HG02623 (cell line): ENCODE data around the gene TMPRSS13.
"Not testable (repeated sequence)": the region's sequence is repeated elsewhere in the genome, so short reads cannot be mapped to it uniquely, and the experiment has no call there.

ENCODE experiments used
- ATAC-seq: cut with Tn5 transposase; IDR thresholded peaks from one replicate; pipeline ENCODE4 v1.9.1; 2021; ENCODE audit warnings: moderate library complexity; ENCODE audit not compliant: unreplicated experiment

TMPRSS13 gene

DNA sequence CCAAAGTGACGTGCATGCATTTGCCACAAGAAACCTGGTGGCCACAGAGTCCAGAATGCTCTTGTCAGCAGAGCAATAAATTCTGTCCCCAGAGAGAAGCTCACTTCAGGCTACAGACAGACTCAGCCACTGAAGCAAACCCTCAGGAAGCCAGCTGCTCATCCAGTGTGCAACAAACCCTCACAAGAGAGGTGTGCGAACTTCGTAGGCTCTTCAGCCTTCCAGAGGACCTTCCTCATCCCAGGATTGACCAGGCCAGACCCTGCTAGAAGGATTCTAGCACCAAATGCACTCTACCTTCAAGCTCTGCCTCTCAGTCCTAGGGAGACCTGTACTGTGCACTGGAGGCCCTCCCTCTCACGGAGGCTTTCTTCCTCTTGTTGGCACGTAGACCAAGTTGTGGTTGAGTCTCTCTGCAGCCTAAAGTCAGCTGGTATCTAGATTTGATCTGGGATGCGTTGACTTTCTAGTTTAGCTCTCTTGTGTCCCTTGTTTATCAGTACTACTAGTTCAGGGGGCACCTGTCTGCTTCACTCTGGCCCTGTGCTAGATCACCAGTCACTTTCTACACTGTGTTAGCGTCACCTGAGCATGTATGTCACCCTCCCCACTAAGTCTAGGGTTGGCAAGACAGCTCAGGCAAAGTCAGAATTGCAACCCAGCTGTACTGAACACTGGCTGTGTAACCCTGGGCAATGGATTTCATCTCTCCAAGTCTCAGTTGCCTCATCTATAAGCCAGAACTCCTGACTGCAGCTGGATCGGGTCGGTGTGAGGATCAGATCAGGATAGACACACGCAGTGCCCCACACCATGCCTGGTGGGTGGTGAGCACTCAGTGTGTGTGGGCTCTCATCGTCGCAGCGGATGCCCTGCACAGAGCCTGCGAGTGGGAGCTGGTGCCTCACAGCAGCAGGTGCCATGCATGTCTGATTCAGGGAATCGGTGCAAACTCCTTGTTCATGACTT lies 22.1 kb upstream of the TMPRSS13 start:
- ATAC-seq: no peak

DNA sequence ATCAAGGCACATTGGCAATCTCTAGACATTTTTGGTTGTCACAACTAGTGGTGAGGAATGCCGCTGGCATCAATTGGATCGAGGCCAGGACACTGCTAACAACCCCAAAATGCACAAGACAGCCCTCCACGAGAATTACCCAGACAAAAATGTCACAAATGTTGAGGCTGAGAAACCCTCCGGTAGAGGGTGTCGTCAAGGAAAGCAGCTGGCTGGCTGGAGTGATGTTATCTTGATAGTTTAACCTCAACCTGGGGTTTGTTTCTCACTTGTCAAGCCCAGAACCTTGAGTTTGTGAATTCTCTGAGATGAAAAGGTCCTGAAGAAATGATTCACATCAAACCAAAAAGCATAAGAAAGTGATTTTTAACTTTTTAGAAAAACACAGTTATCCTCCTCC lies 21.1 kb upstream of the TMPRSS13 start:
- ATAC-seq: no peak

DNA sequence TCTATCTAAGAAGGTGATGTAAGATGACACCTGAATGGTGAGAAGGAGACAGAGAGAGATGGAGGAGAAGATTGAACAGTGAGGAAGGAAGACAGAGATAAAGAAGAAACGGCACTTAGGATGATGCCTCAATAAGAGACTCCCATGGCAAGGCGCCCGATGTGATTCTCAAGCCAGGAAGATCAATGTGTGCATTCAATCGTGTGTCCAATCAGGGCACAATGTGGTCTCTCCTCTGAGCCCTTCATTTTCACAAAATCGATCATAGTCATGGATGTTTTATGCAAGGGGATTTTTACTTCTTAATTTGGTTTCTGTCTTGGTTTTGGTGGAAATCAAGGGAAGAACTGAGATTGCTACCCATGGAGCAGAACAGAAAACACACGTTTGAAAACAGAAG lies 19.9 kb upstream of the TMPRSS13 start:
- ATAC-seq: no peak

DNA sequence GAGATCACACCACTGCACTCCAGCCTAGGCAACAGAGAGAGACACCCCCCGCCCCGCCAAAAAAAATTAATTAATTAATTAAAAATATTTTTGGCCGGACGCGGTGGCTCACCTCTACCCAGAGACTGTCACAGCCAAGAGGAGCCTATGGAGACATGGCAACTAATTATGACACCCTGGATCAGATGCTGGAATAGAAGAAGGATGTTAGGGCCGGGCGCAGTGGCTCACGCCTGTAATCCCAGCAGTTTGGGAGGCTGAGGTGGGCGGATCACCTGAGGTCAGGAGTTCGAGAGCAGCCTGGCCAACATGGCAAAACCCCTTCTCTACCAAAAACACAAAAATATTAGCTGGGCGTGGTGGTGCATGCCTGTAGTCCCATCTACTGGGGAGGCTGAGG lies 19.3 kb upstream of the TMPRSS13 start:
- ATAC-seq: not testable (repeated sequence)

DNA sequence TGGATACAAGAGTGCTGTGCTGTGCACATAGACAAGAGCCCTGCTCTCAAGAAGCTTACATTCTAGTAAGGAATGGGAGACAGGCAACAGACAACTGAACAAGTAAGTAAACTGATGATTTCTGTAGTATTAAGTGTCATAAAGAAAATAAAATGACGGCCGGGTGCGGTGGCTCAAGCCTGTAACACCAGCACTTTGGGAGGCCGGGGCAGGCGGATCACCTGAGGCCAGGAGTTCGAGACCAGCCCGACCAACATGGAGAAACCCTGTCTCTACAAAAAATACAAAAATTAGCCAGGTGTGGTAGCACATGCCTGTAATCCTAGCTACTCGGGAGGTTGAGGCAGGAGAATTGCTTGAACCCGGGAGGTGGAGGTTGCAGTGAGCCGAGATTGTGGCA lies 18.5 kb upstream of the TMPRSS13 start:
- not testable (repeated sequence) for ATAC-seq

DNA sequence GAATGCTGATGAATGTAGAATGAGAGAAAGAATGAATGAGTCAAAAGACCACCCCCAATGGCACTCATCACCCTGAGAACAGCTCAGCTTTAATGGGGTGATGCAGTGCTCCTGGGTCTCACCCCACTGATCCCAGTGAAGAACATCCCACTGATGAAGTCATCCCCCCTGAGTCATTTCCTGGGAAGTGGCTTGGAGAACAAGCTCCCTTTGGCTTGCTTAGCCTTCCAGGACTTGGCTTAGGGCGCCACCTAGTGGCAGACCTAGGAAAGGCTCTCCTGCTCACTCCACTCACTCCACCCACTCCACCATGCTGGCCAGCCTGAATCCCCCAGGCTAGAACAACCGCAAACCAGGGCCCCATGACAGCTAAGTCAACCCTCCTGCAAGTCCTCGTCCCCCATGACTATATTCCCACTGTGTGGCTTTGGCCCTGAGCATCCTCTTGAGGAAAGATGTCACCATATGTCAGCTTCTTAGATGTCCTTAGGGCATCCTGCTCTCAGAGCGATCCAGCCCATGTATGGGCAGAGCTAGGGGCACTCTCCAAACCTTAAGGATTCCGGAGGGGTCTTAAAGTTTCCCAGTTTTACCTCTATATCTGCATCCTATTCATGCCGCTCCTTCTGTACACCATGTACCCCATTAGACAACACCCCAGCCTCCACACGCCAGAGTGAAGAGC lies 17.8 kb upstream of the TMPRSS13 start:
- ATAC-seq: no peak

DNA sequence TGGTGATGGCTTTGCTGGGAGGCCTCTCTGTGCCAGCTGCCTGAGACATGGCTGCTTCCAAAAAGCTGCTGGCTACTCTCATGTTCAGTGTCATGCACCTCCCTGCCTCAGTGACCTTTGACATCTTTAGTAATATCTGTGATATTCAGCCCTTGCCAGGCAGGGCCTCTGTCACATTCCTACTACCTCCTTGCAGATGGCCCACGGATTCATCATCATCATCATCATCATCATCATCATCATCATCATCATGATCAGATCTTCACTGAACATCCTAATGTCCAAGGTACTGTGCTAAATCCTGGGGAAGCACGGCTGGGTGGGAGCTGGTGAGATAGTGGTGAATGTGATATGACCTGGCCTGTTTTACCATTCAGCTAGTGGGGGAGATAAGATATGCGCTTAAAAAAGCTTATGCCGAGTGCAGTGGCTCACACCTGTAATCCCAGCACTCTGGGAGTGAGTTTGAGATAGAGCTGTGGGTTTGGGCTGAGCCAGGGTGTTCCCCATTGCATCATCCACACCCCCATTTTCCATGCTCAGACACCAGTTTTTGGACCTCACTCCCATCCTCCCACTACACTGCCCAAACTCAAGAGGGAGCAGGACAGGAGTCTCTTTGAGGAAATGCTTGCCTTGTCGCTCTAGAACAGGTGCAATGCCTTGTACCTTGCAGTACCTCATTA lies 17.1 kb upstream of the TMPRSS13 start:
- ATAC-seq: no peak

DNA sequence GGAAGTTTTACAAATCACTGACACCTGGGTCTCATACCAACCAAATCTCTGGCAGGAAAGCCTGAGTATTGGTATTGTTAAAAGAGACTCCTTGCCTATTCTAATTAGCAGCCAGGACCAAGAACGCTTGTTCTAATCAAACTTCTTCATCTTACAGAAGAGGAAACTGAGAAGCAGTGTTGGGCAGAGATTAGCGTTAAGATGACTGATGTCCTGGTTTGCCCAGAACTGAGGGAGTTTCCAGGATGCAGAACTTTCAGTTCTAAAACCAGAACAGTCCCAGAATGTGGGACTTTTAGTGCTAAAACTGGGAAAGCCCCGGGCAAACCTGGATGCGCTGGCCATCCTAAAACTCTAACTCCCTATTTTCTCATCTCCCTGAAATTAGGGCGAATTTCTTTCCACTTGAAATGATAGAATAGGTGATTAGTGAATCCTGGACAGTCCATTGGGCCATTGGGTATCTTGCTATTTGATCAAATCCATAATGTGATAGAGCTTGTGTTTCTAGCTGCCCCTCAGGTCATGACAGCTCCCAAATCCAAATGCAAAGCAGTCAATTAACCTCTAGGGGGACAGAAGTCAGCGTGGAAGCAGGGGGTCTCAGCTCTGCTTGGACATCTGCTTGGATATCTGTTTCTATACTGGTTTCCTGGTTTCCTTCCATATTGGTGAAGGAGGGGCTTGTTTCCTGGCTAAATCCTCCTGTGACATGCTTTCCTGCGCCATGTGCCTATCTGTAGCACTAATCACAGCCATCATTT lies 16.0 kb upstream of the TMPRSS13 start:
- no peak for ATAC-seq

DNA sequence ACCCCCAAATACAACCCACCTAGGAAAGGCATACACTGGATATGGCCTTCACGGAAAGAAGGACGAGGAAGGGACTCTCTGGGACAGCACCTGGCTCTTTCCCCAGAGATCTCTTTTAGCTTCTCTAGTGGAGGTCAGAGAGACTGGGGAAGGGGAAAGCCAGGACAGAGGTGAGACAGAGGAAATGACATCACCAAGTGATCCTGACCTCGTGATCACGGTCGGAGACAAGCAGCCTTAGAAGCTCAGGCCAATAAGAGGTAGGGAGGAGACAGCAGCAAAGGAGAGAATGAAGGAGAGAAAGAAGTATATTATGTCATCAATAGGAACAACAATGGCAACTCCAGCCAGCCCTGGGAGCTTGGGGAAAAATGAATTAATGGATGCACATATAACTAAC lies 15.4 kb upstream of the TMPRSS13 start:
- no peak for ATAC-seq

DNA sequence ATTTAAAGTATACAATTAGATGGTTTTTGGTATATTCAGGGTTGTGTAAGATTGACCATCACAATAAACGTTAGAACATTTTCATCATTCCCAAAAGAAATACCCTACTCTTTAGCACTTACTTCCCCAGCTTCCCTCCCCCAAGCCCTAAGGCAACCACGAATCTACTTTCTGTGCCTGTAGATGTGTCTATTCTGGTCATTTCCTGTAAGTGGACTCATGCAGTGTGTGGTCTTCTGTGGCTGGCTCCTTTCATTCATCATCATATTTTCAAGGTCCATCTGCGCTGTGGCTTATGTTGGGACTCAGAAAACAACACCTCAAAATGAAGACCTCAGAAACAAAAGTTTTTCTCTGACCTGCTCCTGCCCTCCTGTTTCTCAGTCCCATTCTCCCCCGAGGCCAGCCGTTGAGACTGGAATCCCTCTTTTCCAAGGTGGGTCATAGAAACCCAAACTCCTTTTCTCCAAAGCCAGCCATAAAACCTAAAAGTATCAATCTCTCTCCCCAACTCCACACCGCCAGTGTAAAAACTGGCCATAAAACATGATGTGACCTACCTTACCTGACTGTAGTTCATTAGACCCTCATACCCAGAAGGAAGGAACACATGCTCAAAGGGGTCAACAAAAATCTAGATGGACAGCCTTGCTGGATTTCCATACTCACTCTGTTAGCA lies 12.9 kb upstream of the TMPRSS13 start:
- no peak for ATAC-seq

DNA sequence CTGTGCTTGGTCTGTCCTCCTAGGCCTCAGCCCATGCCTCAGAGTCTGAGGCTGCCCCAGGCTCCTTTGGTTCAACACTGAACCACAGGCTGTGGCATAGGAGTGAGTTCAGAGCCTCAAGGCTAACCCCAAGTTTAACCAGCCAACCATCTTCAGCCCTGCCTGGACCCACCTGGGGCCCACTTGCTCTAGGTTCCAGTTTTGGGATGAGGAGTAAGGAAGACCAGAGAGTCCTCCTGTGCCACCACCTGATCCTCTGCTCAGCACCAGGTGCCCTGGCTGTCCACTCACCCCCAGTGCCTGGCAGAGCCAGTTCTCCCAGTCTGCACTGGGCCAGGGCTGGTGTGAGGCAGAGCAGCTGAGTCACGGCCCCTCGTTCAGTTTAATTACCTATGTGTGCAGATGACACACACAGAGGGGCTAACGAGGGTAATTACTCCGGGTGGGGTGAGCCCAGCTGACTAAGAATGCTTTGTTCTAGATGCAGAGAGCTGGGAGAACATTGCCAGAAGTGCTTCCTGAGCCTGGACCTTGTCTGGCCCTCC lies 12.0 kb upstream of the TMPRSS13 start:
- ATAC-seq: no peak

DNA sequence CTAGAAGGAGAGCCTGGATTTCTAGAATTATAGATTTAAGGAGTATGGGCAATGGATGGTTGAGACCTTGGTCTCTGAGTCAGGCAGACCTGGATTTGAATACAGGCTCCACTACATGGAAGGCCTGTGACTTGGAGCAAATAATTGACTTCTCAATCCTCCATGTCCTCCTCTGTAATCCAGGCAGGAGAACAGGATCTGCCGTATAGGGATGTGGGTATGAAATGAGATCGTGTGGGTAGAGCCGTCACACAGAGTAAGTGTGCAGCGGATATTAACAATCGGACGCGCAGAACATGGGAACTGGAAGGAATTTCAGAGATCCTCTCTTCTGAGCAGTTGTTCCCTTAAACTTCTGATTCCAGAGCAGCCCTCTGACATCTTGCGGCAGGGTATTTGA lies 11.5 kb upstream of the TMPRSS13 start:
- no peak for ATAC-seq

DNA sequence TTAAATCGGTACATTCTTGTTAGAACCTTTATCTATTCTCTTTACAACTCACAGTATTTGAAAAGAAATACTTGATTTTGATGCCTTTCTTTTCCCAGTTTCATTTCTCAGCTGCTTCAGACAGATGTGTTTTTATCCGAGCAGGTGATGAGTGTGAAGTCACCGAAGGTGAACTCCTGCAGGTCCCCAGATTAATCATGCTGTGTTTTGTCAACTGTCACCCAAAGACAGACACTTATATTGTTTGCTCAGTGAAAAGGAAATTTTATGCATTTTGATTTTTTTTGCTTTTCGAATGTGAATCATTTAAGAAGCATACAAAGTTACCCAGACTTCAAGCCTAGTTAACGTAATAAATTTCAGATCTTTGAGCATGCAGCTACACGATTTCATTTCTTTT lies 7.8 kb upstream of the TMPRSS13 start:
- ATAC-seq: no peak

DNA sequence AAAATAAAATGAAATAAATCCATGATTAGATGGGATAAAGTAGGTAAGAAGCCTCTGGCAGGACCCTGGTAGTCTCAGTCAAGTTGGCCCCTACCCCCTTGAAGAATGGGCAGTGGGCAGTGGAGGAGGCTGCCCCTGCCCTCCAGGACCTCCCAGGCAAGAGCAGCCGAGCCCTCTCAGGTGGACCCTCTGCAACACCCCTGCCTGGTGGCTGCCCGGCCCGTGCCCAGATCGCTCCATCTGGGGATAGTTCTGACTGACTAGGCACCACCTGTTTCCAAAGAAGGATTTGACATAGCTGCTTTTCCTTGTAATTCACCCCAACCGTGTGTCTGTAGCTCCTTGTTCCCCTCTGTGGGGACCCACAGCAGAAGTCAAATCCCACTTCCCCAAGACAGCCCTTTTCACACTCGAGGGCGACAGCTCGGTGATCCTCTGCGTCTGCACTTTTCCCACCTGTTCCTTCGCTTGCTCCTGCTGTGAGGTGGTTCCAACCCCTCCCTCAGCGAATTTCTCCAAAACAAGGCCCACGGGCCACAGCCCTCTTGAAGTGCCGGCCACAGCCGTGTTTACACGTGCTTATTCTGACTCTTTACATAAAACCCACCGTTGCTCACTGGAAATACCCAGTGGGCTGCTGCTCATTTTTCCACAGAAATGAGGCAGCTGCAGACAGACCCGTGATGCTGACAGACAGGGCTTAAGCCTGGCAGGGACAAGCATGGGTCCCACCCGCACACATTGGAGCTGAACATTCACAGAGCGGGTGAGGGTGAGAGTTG lies 5.5 kb upstream of the TMPRSS13 start:
- ATAC-seq: no peak

DNA sequence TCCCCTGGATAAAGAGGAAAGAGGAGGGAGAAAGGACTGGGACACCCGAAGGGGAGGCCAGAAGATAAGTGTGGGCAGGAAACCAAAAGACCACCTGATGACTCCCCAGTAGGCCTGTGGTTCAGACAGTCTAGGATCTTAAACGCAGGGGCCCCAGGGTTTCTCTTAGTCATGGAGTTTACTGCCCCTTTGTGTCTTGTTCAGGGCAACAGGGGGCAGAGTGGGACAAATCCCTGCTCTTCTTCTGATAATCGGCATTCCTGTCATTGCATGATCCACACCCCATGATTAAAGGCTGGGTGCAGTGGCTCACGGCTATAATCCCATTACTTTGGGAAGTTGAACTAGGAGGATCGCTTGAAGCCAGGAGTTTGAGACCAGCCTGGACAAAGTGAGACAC lies 4.7 kb upstream of the TMPRSS13 start:
- ATAC-seq: no peak

DNA sequence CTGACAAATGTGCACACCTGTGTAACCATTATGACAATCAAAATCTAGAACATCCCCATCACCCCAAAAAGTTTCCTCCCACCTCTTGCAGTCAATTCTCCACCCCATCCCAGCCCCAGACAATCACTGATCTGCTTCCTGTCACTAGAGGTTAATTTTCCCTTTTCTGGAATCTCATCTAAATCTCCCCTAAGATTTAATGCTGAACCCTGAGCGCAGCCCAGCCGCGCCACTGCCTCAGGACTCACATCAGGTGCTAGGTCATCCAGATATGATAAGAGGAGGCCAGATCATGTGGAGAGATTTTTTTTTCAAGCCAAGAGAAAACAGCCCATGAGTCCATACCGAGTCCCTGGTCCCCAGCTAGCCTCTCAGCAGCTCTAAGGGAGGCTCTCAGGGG lies 4.3 kb upstream of the TMPRSS13 start:
- ATAC-seq: no peak

DNA sequence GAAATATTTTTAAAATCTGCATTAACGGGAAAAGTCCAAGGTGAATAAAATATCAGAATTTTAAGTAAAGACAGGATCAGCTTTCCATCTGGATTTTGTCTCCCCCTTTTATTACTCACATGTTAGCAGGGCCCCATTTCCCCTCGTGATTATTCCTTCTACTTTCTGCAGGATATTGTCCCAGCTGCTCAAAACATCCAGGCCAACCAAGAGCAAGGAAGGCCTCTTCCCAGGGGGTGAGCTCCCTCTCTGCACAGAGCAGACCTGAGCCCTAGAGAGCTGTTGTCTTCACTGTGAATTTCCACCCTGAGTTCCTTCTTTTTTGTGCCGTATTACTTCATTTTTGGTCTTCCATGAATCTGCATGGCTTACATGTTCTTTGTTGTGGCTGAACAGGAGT lies 3.7 kb upstream of the TMPRSS13 start:
- no peak for ATAC-seq

DNA sequence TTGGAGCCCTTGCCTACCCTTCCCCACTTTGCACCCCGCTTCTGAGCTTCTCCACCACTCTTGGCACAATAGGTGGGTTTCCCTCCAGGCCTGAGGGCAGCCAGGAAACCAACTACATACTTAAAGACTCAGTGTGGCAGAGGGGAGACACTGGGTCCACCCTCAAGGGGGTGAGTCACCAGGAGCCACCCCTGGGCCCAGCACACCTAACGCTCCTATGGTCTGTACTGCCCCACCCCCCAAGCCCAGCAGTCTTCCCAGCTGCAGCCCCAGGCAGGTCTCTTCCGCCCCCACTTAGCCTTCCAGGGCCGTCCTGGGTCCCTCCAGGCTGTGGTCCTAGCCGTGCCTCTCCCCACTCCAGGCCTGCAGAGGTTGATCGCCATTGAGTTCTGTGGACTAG lies 3.2 kb upstream of the TMPRSS13 start:
- no peak for ATAC-seq

DNA sequence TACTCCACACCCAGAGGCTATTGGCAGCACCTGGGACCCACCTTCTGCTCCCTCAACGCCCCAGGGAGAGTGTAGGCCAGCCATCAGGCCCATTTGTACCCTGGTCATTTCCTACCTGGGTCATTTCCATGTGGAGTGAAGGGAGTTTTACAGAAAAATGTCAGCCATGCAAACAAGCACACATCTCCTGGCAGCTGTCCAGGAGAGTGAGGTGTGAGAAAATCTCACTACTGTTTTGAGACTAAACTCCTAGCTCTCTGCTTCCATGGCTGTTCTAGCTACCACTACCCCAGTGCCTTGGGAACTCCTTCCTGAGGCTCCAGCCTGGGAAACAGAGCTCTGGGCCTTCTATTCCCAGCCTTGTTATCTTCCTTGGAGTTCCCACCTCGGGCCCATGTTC lies 2.8 kb upstream of the TMPRSS13 start:
- no peak for ATAC-seq
